ENCODE results near the gene PREX1. TPM values are rescaled to one million over a fixed set of nuclear protein-coding genes. Genes with fewer than 3 reads are reported as not detected.

PREX1 gene
- total and polyA plus RNA-seq, 2 experiments from 2014 or later: 4.5 to 12.5 TPM

DNA sequence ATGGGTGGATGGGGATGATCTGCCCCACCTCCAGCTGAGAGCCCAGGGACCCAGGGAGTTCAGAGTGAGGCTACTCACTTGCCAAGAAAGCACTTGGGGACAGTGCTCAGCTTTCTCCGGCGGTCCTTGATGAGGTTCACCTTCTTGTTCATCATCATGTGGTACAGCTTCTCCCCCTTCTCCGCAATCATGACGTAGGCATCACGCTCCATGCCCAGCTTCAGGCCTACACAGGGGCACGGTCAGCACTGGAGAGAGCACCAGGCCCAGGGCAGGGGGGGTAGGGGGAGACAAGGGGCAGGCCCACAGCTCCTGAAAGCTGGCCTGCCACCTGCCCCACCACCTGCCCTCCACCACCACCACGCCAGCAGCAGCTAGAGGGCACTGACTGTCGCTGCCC is 139.2 kb downstream of the PREX1 start:
- peaks cover 21% of the 10 kb centered on the region for H3K4me1 ChIP-seq (ENCODE audit: low read depth)
- H3K27ac ChIP-seq: no peak overlapping the region

DNA sequence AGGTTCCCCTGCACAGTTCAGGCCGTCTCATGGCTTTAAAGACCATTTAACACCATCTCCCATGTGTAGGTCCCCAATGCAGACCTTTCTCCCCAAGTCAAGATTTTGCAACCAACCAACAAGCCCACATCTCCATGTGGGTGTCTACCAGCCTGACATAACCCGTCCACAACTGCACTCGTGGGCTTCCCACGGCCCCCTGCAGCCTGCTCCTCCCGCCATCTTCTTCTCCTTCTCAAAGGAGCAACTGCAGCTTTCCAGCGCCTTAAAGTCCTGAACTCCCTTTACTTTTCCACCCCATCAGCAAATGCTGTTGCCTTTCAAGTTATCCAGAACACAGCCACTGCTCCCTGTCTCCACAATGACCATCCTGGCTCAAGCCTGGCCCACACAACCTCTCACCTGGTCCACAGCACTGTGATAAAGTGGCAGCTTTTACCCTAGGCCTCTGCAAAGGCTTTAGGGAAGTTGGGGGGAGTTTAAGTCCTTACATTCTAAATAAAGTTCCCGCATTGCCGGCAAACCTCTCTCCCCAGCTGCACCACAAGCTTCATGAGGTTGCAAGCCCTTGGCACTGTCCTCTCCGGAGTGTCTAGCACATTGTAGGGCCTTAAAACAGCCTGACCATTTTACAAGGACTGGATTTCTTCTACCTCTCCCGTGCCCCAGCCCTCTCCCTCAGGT is 140.5 kb downstream of the PREX1 start:
- H3K4me3 ChIP-seq: no peak overlapping the region
- TF ChIP-seq, protein P1, sequence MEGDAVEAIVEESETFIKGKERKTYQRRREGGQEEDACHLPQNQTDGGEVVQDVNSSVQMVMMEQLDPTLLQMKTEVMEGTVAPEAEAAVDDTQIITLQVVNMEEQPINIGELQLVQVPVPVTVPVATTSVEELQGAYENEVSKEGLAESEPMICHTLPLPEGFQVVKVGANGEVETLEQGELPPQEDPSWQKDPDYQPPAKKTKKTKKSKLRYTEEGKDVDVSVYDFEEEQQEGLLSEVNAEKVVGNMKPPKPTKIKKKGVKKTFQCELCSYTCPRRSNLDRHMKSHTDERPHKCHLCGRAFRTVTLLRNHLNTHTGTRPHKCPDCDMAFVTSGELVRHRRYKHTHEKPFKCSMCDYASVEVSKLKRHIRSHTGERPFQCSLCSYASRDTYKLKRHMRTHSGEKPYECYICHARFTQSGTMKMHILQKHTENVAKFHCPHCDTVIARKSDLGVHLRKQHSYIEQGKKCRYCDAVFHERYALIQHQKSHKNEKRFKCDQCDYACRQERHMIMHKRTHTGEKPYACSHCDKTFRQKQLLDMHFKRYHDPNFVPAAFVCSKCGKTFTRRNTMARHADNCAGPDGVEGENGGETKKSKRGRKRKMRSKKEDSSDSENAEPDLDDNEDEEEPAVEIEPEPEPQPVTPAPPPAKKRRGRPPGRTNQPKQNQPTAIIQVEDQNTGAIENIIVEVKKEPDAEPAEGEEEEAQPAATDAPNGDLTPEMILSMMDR (IDR thresholded peaks at IDR 0.05; ENCODE audit: low read depth, low read length): no peak
- peaks cover 31% of the 10 kb centered on the region for H3K4me1 ChIP-seq (ENCODE audit: low read depth)
- H3K9me3 ChIP-seq (ENCODE audit: low read depth): no peaks in the 10 kb centered on the region
- no peaks in the 10 kb centered on the region for H3K36me3 ChIP-seq
- no peak overlapping the region for H3K27ac ChIP-seq
- no peak for DNase-seq (ENCODE audit: low read depth in 1 of 2, low spot score in 1 of 2)
- no peaks in the 10 kb centered on the region for H3K27me3 ChIP-seq

More for the DNA sequence above, 139.2 kb downstream of the PREX1 start:
- DNase-seq (ENCODE audit: low read depth in 1 of 2, low spot score in 1 of 2): no peak
- H3K27me3 ChIP-seq: no peaks in the 10 kb centered on the region
- no peaks in the 10 kb centered on the region for H3K36me3 ChIP-seq
- TF ChIP-seq, protein P1 (IDR thresholded peaks at IDR 0.05; ENCODE audit: low read depth, low read length): no peak
- H3K4me3 ChIP-seq: no peak overlapping the region
- no peaks in the 10 kb centered on the region for H3K9me3 ChIP-seq (ENCODE audit: low read depth)

- Histone ChIP-seq H3K27ac (no peak overlapping the region), H3K27me3 (no peaks in the 10 kb centered on the region), H3K4me1 (ENCODE audit: low read depth) (peaks cover 35% of the 10 kb centered on the region), H3K36me3 (no peaks in the 10 kb centered on the region), H3K4me3 (no peak overlapping the region), H3K9me3 (ENCODE audit: low read depth) (no peaks in the 10 kb centered on the region)
- peak in 1 of 2 donors; percentile 86 for DNase-seq (ENCODE audit: low read depth in 1 of 2, low spot score in 1 of 2)
- TF ChIP-seq, protein P1 (IDR thresholded peaks at IDR 0.05; ENCODE audit: low read depth, low read length): no peak
Observed at GRCh38 chr20:48686238-48687116, 141.3 kb downstream of the PREX1 start.

- no peaks in the 10 kb centered on the region for H3K9me3 ChIP-seq (ENCODE audit: low read depth)
- H3K36me3 ChIP-seq: no peaks in the 10 kb centered on the region
- H3K4me3 ChIP-seq: no peak overlapping the region
- H3K27ac ChIP-seq: peak overlapping the region; percentile 16
- H3K27me3 ChIP-seq: no peaks in the 10 kb centered on the region
- TF ChIP-seq, protein P1 (IDR thresholded peaks at IDR 0.05; ENCODE audit: low read depth, low read length): no peak
- peaks cover 35% of the 10 kb centered on the region for H3K4me1 ChIP-seq (ENCODE audit: low read depth)
- no peak for DNase-seq (ENCODE audit: low read depth in 1 of 2, low spot score in 1 of 2)
Observed at GRCh38 chr20:48685300-48685699, 142.5 kb downstream of the PREX1 start.

- Histone ChIP-seq H3K4me1 (ENCODE audit: low read depth) (peaks cover 35% of the 10 kb centered on the region), H3K4me3 (no peak overlapping the region), H3K27ac (peak overlapping the region; percentile 95), H3K9me3 (ENCODE audit: low read depth) (no peaks in the 10 kb centered on the region), H3K36me3 (no peaks in the 10 kb centered on the region), H3K27me3 (no peaks in the 10 kb centered on the region)
- no peak for DNase-seq (ENCODE audit: low read depth in 1 of 2, low spot score in 1 of 2)
- TF ChIP-seq, protein P1 (IDR thresholded peaks at IDR 0.05; ENCODE audit: low read depth, low read length): no peak
Observed at GRCh38 chr20:48684501-48685041, 143.2 kb downstream of the PREX1 start.

Measured in cardiac muscle cell (in vitro differentiated cells and primary cell).